IMR-90 (cell line): ENCODE data around the gene TMEM117.

Source experiments
- BHLHE40 ChIP-seq: fragments of 150-350 bp; IDR thresholded peaks from 2 replicates; pipeline ENCODE4 v1.6.1; 2016; ENCODE audit warnings: mild to moderate bottlenecking, low read depth, low read length
- CEBPB ChIP-seq: IDR thresholded peaks from 2 replicates; pipeline ENCODE4 v1.6.1; 2012; ENCODE audit warnings: low read depth, low read length, improper control_type of control experiment
- CHD1 ChIP-seq: IDR thresholded peaks from 2 replicates; pipeline ENCODE4 v1.6.1; 2012; ENCODE audit warnings: low read depth, low read length, improper control_type of control experiment
- ELK1 ChIP-seq: fragments of 150-350 bp; IDR thresholded peaks from 2 replicates; pipeline ENCODE4 v1.6.1; 2016; ENCODE audit warnings: low read depth, mild to moderate bottlenecking, low read length, moderate library complexity, borderline replicate concordance
- FOS ChIP-seq: fragments of 150-350 bp; IDR thresholded peaks from 2 replicates; pipeline ENCODE4 v1.6.1; 2016; ENCODE audit warnings: low read depth, low read length
- MAZ ChIP-seq: IDR thresholded peaks from 2 replicates; pipeline ENCODE4 v1.6.1; 2012; ENCODE audit warnings: low read depth, mild to moderate bottlenecking, low read length, improper control_type of control experiment, moderate library complexity, borderline replicate concordance
- MXI1 ChIP-seq: IDR thresholded peaks from 2 replicates; pipeline ENCODE4 v1.6.1; 2012; ENCODE audit warnings: low read depth, mild to moderate bottlenecking, low read length, moderate library complexity, borderline replicate concordance
- POLR2A ChIP-seq: IDR thresholded peaks from 2 replicates; pipeline ENCODE4 v1.6.1; 2012; ENCODE audit warnings: mild to moderate bottlenecking, low read depth, low read length
- RAD21 ChIP-seq: IDR thresholded peaks from 2 replicates; pipeline ENCODE4 v1.6.1; 2012; ENCODE audit warnings: low read length, improper control_type of control experiment
- RCOR1 ChIP-seq: IDR thresholded peaks from 2 replicates; pipeline ENCODE4 v1.6.1; 2012; ENCODE audit warnings: mild to moderate bottlenecking, low read length, improper control_type of control experiment; ENCODE audit not compliant: insufficient replicate concordance
- RFX5 ChIP-seq: IDR thresholded peaks from 2 replicates; pipeline ENCODE4 v1.8.0; 2012; ENCODE audit warnings: low read depth, mild to moderate bottlenecking, low read length, moderate library complexity
- TF ChIP-seq, protein P1 (sequence below): conservative IDR thresholded peaks from 2 replicates; pipeline ENCODE4 v1.5.1; 2012; ENCODE audit warnings: mild to moderate bottlenecking, low read depth, low read length, improper control_type of control experiment
- TF ChIP-seq, protein P2 (sequence below): fragments of 150-350 bp; IDR thresholded peaks from 2 replicates; pipeline ENCODE4 v1.6.1; 2017; ENCODE audit warnings: mild to moderate bottlenecking, antibody characterized with exemption, low read length, low read depth

DNA sequence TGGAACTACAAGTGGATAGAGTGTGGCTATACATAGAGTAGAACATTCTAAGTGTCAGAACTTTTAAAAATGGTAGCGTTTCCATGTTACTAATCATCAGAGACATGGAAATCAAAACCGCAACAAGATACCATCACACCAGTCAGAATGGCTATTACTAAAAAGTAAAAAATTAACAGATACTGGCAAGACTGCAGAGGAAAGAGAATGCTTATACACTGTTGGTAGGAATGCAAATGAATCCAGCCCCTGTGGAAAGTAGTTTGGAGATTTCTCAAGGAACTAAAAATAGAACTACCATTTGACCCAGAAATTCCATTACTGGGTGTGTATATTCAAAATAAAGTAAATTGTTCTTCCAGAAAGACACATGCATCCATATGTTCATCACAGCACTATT, 521.6 kb downstream of the TMEM117 start:
- no peak for TF ChIP-seq FOS
- TF ChIP-seq RAD21: no peak
- TF ChIP-seq, protein P1, sequence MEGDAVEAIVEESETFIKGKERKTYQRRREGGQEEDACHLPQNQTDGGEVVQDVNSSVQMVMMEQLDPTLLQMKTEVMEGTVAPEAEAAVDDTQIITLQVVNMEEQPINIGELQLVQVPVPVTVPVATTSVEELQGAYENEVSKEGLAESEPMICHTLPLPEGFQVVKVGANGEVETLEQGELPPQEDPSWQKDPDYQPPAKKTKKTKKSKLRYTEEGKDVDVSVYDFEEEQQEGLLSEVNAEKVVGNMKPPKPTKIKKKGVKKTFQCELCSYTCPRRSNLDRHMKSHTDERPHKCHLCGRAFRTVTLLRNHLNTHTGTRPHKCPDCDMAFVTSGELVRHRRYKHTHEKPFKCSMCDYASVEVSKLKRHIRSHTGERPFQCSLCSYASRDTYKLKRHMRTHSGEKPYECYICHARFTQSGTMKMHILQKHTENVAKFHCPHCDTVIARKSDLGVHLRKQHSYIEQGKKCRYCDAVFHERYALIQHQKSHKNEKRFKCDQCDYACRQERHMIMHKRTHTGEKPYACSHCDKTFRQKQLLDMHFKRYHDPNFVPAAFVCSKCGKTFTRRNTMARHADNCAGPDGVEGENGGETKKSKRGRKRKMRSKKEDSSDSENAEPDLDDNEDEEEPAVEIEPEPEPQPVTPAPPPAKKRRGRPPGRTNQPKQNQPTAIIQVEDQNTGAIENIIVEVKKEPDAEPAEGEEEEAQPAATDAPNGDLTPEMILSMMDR: no peak
- TF ChIP-seq POLR2A: no peak
- no peak for TF ChIP-seq CHD1
- TF ChIP-seq BHLHE40: no peak
- no peak for TF ChIP-seq CEBPB
- no peak for TF ChIP-seq RFX5
- TF ChIP-seq RCOR1: no peak
- TF ChIP-seq, protein P2, sequence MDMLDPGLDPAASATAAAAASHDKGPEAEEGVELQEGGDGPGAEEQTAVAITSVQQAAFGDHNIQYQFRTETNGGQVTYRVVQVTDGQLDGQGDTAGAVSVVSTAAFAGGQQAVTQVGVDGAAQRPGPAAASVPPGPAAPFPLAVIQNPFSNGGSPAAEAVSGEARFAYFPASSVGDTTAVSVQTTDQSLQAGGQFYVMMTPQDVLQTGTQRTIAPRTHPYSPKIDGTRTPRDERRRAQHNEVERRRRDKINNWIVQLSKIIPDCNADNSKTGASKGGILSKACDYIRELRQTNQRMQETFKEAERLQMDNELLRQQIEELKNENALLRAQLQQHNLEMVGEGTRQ: no peak
- no peak for TF ChIP-seq MXI1
- TF ChIP-seq MAZ: no peak
- no peak for TF ChIP-seq ELK1
